ENCODE measurements around the gene WBP1. TPM values are rescaled to one million over a fixed set of nuclear protein-coding genes. Genes with fewer than 3 reads are reported as not detected.

Gene WBP1
- total RNA-seq, 1 donor from 2014 or later, result 96.1 TPM

DNA sequence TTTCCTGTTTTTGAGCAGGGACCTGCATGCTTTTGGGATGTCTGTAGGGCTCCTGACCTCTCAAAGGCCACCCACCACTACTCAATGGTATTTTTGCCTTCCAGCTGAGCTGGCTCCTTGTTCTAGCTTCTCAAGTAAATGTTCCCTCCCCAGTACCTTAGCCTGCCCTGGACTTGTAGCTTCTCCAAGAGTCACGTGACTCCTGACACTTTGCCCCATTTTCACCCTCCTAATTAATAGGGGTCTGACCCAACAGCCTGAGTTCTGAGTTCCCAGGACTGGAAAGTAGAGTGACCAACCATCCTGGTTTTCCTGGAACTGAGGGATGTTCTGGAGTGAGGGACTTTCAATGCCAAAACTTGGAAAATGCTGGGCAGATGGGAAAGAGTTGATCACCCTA is 37.2 kb downstream of the WBP1 start:
- Mint-ChIP-seq H3K9me3 (ENCODE audit: unreplicated experiment) (no peaks in the 10 kb centered on the region), H3K27me3 (ENCODE audit: unreplicated experiment) (peaks cover 29% of the 10 kb centered on the region), H3K4me1 (ENCODE audit: unreplicated experiment) (peaks cover 24% of the 10 kb centered on the region), H3K4me3 (ENCODE audit: unreplicated experiment) (no peak overlapping the region), H3K36me3 (ENCODE audit: unreplicated experiment) (peaks cover 35% of the 10 kb centered on the region), H3K27ac (ENCODE audit: unreplicated experiment) (no peak overlapping the region)
- DNase-seq (ENCODE audit: extremely low spot score, unreplicated experiment), result no peak
- TF ChIP-seq, protein P1, sequence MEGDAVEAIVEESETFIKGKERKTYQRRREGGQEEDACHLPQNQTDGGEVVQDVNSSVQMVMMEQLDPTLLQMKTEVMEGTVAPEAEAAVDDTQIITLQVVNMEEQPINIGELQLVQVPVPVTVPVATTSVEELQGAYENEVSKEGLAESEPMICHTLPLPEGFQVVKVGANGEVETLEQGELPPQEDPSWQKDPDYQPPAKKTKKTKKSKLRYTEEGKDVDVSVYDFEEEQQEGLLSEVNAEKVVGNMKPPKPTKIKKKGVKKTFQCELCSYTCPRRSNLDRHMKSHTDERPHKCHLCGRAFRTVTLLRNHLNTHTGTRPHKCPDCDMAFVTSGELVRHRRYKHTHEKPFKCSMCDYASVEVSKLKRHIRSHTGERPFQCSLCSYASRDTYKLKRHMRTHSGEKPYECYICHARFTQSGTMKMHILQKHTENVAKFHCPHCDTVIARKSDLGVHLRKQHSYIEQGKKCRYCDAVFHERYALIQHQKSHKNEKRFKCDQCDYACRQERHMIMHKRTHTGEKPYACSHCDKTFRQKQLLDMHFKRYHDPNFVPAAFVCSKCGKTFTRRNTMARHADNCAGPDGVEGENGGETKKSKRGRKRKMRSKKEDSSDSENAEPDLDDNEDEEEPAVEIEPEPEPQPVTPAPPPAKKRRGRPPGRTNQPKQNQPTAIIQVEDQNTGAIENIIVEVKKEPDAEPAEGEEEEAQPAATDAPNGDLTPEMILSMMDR (IDR thresholded peaks at IDR 0.05), result no peak

DNA sequence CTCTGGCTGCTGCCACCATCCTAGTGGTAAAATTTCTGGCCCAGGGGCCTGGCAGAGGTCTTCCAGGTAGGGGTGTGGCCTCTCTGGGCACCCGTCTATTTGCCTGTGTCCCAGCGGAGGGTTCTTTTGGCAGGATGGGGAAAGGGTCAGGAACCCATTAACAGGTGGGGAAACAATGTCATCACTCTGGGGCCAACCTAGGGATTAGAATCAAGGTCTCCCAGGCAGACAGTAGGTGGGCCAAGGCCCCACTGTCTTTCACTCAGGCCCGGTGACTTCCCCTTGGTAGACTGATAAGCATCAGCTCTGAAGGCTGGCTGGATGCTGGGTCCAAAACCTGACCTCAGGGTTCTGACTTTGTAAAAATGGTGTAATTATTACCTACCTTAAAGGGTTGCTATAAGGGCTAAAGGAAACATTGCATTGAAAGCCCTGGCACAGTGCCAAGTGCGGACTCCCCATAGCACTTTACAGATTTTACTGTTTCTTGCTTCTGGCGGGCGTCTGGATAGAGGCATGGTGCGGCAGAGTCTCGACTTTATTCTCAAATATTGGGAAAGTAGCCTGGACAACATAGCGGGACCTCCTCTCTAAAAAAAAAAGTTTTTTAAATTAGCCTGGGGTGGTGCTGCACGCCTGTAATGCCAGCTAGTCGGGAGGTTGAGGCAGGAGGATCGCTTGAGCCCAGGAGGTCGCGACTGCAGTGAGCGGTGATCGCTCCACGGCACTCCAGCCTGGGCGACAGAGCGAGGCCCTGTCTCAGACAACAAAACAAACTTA is 38.9 kb downstream of the WBP1 start:
- Mint-ChIP-seq H3K36me3 (ENCODE audit: unreplicated experiment) (peaks cover 23% of the 10 kb centered on the region), H3K27ac (ENCODE audit: unreplicated experiment) (no peak overlapping the region), H3K4me1 (ENCODE audit: unreplicated experiment) (peaks cover 30% of the 10 kb centered on the region), H3K4me3 (ENCODE audit: unreplicated experiment) (peak overlapping the region; percentile 76), H3K27me3 (ENCODE audit: unreplicated experiment) (peaks cover 39% of the 10 kb centered on the region), H3K9me3 (ENCODE audit: unreplicated experiment) (no peaks in the 10 kb centered on the region)
- TF ChIP-seq, protein P1 (IDR thresholded peaks at IDR 0.05), result no peak
- no peak for DNase-seq (ENCODE audit: extremely low spot score, unreplicated experiment)

DNA sequence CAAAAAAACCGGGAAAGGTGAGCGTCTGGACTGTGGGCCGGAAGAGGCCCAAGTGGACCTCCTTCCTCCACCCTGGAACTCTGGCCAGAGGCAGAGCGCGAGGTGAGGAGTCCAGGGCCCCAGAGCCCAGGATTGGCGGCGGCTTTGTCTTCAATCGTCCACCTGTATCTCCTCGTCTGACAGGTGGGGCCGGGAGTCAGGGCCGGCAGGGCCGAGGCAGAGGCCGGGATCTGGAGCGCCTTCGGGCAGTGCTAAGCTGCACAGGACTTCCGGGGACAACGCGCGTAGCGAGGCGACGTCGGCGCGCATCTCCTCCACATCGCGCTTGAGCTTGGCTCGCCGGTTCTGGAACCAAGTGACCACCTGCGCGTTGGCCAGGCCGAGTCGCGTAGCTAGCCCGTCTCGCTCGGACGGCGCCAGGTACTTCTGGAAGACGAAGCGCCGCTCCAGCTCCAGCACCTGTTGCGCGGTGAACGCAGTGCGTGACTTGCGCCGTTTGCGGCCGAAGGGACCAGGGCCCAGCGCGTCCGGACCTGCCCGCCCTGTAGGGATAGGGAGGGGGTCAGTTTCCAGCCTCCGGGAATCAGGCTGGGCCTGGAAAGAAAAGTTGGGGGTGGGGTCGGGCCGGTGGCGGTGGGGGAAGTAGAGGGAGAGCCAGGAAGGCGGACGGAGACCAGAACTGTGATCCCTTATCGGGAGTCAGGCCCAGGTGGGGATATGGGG is 39.7 kb downstream of the WBP1 start:
- Mint-ChIP-seq H3K4me3 (ENCODE audit: unreplicated experiment) (peak overlapping the region; percentile 76), H3K36me3 (ENCODE audit: unreplicated experiment) (peaks cover 18% of the 10 kb centered on the region), H3K4me1 (ENCODE audit: unreplicated experiment) (peaks cover 36% of the 10 kb centered on the region), H3K27ac (ENCODE audit: unreplicated experiment) (no peak overlapping the region), H3K27me3 (ENCODE audit: unreplicated experiment) (peaks cover 39% of the 10 kb centered on the region), H3K9me3 (ENCODE audit: unreplicated experiment) (no peaks in the 10 kb centered on the region)
- TF ChIP-seq, protein P1 (IDR thresholded peaks at IDR 0.05), result no peak
- DNase-seq (ENCODE audit: extremely low spot score, unreplicated experiment), result no peak

DNA sequence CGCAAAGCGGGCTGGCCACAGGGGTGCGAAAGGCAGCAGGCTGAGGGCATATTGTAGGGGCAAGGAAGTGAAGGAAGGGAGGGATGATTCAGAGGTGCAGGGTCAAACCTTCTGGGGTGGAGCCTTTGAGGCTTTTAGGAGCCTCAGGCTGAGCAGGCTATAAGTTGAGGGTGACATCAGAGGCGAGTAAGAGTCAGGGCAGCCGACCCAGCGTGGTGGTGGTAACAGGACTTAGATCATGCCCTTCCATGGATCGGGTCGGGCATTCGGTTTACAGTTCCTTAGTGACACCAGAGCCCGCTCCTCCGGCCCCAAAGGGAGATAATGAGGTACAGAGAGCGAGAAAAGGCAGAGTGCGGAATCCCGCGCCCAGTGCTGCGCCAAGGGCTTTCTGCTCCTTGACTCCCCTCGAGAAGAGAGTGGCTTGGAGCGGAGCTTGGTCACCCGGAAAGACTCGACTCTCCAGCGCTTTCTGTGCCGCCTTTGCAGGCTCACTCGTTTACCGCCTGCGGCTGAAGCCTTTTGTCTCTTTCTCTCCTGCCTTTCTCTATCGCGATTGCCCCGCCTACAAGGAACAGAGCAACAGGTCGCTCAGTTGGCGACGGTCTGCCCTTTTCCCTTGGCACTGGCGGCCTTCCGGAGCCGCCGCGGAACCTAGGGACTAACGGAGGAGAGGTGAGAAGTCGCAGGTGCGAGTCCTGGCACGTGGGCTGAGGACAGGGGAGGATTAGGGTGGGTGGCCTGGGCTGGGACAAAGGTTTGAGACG is 40.4 kb downstream of the WBP1 start:
- TF ChIP-seq, protein P1 (IDR thresholded peaks at IDR 0.05), result no peak
- Mint-ChIP-seq H3K4me3 (ENCODE audit: unreplicated experiment) (peak overlapping the region; percentile 76), H3K27me3 (ENCODE audit: unreplicated experiment) (peaks cover 39% of the 10 kb centered on the region), H3K9me3 (ENCODE audit: unreplicated experiment) (no peaks in the 10 kb centered on the region), H3K27ac (ENCODE audit: unreplicated experiment) (peak overlapping the region; percentile 40), H3K36me3 (ENCODE audit: unreplicated experiment) (peaks cover 12% of the 10 kb centered on the region), H3K4me1 (ENCODE audit: unreplicated experiment) (peaks cover 43% of the 10 kb centered on the region)
- no peak for DNase-seq (ENCODE audit: extremely low spot score, unreplicated experiment)
